ENCODE measurements around the gene GNAI2.
"Not testable (repeated sequence)": the region's sequence is repeated elsewhere in the genome, so short reads cannot be mapped to it uniquely, and the experiment has no call there.

Gene GNAI2

DNA sequence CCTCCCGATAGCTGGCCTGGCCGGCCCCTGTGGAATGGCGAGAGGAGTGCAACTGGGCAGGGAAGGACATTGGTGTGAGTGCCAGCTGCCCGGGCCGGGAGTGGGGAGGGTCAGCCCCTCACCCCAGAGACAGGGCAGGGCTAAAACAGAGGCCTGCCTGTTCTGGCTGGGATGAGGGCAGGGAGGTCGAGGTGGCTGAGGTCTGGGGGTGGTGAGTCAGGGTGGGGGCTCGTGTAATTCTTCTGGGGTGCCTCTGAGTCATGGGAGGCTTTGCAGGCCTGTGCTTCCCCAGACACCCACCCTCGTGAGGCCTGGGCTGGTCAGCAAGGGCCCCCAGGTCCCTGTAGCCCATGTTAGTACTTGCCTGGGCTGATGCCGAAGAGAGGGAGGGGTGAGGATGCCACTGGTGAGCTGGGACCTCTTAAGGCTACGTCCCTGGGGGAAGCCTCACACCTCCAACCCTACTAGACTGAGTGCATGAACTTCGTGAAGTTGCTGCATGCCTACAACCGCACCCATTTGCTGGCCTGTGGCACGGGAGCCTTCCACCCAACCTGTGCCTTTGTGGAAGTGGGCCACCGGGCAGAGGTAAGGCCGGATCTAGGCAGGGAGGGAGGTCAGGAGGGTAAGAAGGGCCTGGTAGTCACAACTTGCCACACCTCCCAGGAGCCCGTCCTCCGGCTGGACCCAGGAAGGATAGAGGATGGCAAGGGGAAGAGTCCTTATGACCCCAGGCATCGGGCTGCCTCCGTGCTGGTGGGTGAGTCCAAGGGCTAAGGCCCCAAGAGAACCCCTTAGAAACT is 34.6 kb downstream of the GNAI2 start:
- Histone ChIP-seq H3K27ac (no peak overlapping the region), H3K9ac (no peak overlapping the region), H3K4me1 (ENCODE audit: low read depth, poor library complexity, severe bottlenecking) (no peaks in the 10 kb centered on the region), H2AFZ (ENCODE audit: low read depth) (no peak overlapping the region), H3K27me3 (ENCODE audit: insufficient read depth, low read depth) (peaks cover 26% of the 10 kb centered on the region; the same call in 1 of the 2 replicates), H3K4me3 (IDR thresholded peaks at IDR 0.05; ENCODE audit: insufficient read depth, low read depth, low read length) (no peak overlapping the region), H3K36me3 (ENCODE audit: insufficient read depth) (no peaks in the 10 kb centered on the region), H4K20me1 (ENCODE audit: insufficient read depth) (no peaks in the 10 kb centered on the region), H3K4me2 (no peak overlapping the region), H3K79me2 (ENCODE audit: insufficient read depth, low read depth) (no peaks in the 10 kb centered on the region)
- TF ChIP-seq, protein P1, sequence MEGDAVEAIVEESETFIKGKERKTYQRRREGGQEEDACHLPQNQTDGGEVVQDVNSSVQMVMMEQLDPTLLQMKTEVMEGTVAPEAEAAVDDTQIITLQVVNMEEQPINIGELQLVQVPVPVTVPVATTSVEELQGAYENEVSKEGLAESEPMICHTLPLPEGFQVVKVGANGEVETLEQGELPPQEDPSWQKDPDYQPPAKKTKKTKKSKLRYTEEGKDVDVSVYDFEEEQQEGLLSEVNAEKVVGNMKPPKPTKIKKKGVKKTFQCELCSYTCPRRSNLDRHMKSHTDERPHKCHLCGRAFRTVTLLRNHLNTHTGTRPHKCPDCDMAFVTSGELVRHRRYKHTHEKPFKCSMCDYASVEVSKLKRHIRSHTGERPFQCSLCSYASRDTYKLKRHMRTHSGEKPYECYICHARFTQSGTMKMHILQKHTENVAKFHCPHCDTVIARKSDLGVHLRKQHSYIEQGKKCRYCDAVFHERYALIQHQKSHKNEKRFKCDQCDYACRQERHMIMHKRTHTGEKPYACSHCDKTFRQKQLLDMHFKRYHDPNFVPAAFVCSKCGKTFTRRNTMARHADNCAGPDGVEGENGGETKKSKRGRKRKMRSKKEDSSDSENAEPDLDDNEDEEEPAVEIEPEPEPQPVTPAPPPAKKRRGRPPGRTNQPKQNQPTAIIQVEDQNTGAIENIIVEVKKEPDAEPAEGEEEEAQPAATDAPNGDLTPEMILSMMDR (conservative IDR thresholded peaks at IDR 0.05; ENCODE audit: low read depth, low read length): no peak

DNA sequence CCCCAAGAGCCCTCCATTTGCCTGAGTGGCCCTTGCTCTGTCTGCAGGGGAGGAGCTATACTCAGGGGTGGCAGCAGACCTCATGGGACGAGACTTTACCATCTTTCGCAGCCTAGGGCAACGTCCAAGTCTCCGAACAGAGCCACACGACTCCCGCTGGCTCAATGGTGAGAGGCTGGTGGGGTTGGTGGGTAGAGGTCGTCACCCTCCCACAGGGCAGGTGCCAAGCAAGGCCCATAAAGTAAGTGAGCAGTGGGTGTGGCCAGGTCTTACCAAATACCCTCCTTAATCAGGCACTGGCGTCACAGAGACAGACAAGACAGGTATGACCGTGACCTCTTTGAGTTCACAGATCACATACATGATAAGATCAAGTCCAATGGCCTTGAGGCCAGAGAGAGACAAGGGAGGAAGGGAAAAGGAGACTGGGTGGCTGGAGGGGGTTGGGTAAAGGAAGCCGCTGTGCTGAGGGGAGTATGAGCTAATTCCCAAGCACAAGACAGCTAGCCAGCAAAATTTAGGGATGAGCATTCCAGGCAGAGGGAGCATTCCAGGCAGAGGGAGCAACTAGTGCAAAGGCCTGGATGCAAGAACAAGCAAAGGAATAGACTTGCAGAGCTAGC is 35.4 kb downstream of the GNAI2 start:
- Histone ChIP-seq H4K20me1 (ENCODE audit: insufficient read depth) (no peaks in the 10 kb centered on the region), H3K27me3 (ENCODE audit: insufficient read depth, low read depth) (peaks cover 26% of the 10 kb centered on the region; the same call in 1 of the 2 replicates), H3K4me3 (IDR thresholded peaks at IDR 0.05; ENCODE audit: insufficient read depth, low read depth, low read length) (no peak overlapping the region), H2AFZ (ENCODE audit: low read depth) (no peak overlapping the region), H3K4me2 (no peak overlapping the region), H3K27ac (no peak overlapping the region), H3K9ac (no peak overlapping the region), H3K79me2 (ENCODE audit: insufficient read depth, low read depth) (no peaks in the 10 kb centered on the region), H3K36me3 (ENCODE audit: insufficient read depth) (no peaks in the 10 kb centered on the region), H3K4me1 (ENCODE audit: low read depth, poor library complexity, severe bottlenecking) (no peaks in the 10 kb centered on the region)
- TF ChIP-seq, protein P1 (conservative IDR thresholded peaks at IDR 0.05; ENCODE audit: low read depth, low read length): no peak

DNA sequence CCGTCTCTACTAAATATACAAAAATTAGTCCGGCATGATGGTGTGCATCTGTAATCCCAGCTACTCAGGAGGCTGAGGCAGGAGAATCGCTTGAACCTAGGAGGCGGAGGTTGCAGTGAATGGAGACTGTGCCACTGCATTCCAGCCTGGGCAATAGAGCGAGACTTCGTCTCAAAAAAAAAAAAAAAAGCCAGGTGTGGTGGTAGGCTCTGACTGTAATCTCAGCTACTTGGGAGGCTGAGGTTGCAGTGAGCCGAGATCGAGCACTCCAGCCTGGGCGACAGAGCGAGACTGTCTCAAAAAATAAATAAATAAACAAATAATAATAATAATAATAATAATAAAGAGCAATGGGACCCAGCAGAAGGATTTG is 36.5 kb downstream of the GNAI2 start:
- not testable (repeated sequence) for H3K4me1 ChIP-seq (ENCODE audit: low read depth, poor library complexity, severe bottlenecking); H3K27ac ChIP-seq; H3K9ac ChIP-seq; H3K4me3 ChIP-seq (IDR thresholded peaks at IDR 0.05; ENCODE audit: insufficient read depth, low read depth, low read length); H2AFZ ChIP-seq (ENCODE audit: low read depth); H4K20me1 ChIP-seq (ENCODE audit: insufficient read depth); H3K36me3 ChIP-seq (ENCODE audit: insufficient read depth); H3K79me2 ChIP-seq (ENCODE audit: insufficient read depth, low read depth); H3K4me2 ChIP-seq
- H3K27me3 ChIP-seq (ENCODE audit: insufficient read depth, low read depth): peaks cover 18% of the 10 kb centered on the region; the same call in 1 of the 2 replicates

- H3K79me2 ChIP-seq (ENCODE audit: insufficient read depth, low read depth): no peaks in the 10 kb centered on the region
- no peaks in the 10 kb centered on the region for H3K4me1 ChIP-seq (ENCODE audit: low read depth, poor library complexity, severe bottlenecking)
- no peak overlapping the region for H3K9ac ChIP-seq
- no peaks in the 10 kb centered on the region for H3K36me3 ChIP-seq (ENCODE audit: insufficient read depth)
- H3K27ac ChIP-seq: no peak overlapping the region
- peak overlapping the region; percentile 48; the same call in 1 of the 2 replicates for H3K4me2 ChIP-seq
- H2AFZ ChIP-seq (ENCODE audit: low read depth): no peak overlapping the region; the same call in 1 of the 2 replicates
- no peaks in the 10 kb centered on the region for H4K20me1 ChIP-seq (ENCODE audit: insufficient read depth)
- H3K27me3 ChIP-seq (ENCODE audit: insufficient read depth, low read depth): peaks cover 13% of the 10 kb centered on the region; the same call in 1 of the 2 replicates
- no peak overlapping the region for H3K4me3 ChIP-seq (IDR thresholded peaks at IDR 0.05; ENCODE audit: insufficient read depth, low read depth, low read length)
- TF ChIP-seq, protein P1 (conservative IDR thresholded peaks at IDR 0.05; ENCODE audit: low read depth, low read length): peak; percentile 72
These were observed 37.1 kb downstream of the GNAI2 start for GRCh38 chr3:50272911-50273688.

All from KMS-11 (cell line).